Loucy (cell line): Measurements from ENCODE around the gene HPSE2.

Experiments
- H2AFZ ChIP-seq: fragments of 200-600 bp; sonication (generic); 2 replicates; pipeline ENCODE4 v1.6.0; 2016; ENCODE audit warnings: antibody characterized with exemption, mild to moderate bottlenecking, low read length, moderate library complexity
- H3F3A ChIP-seq: fragments of 200-600 bp; 2 replicates; pipeline ENCODE4 v1.6.0; 2016; ENCODE audit warnings: antibody characterized with exemption, low read depth, mild to moderate bottlenecking
- H3K27me3 ChIP-seq: fragments of 200-600 bp; sonication (generic); 2 replicates; pipeline ENCODE4 v1.6.1; 2014; ENCODE audit warnings: low read length, mild to moderate bottlenecking; ENCODE audit not compliant: insufficient read depth, poor library complexity, severe bottlenecking
- H3K36me3 ChIP-seq: fragments of 200-600 bp; sonication (generic); 2 replicates; pipeline ENCODE4 v1.6.1; 2016; ENCODE audit warnings: low read length; ENCODE audit not compliant: insufficient read depth
- H3K4me1 ChIP-seq: fragments of 200-600 bp; sonication (generic); 2 replicates; pipeline ENCODE4 v1.5.1; 2014; ENCODE audit warnings: low read length, mild to moderate bottlenecking; ENCODE audit not compliant: insufficient read depth, poor library complexity, severe bottlenecking
- H3K4me2 ChIP-seq: fragments of 200-600 bp; sonication (generic); 2 replicates; pipeline ENCODE4 v1.6.0; 2014; ENCODE audit warnings: antibody characterized with exemption, low read length, low read depth, mild to moderate bottlenecking; ENCODE audit not compliant: poor library complexity, severe bottlenecking
- H3K4me3 ChIP-seq: fragments of 200-600 bp; sonication (generic); 2 replicates; pipeline ENCODE4 v1.5.1; 2014; ENCODE audit warnings: low read length, mild to moderate bottlenecking, mixed read lengths; ENCODE audit not compliant: poor library complexity, severe bottlenecking
- H3K79me2 ChIP-seq: fragments of 200-600 bp; sonication (generic); 2 replicates; pipeline ENCODE4 v1.6.1; 2014; ENCODE audit warnings: low read length; ENCODE audit not compliant: insufficient read depth
- H3K9ac ChIP-seq: fragments of 200-600 bp; sonication (generic); 2 replicates; pipeline ENCODE4 v1.6.0; 2014; ENCODE audit warnings: mild to moderate bottlenecking, low read depth, low read length, moderate library complexity; ENCODE audit not compliant: poor library complexity, severe bottlenecking
- H3K9me2 ChIP-seq: fragments of 200-600 bp; sonication (generic); replicated peaks from 2 replicates; pipeline ENCODE4 v1.6.1; 2016; ENCODE audit warnings: low read depth, low read length, mixed read lengths
- H3K9me3 ChIP-seq: fragments of 200-600 bp; sonication (generic); 2 replicates; pipeline ENCODE4 v1.6.1; 2014; ENCODE audit warnings: mild to moderate bottlenecking, antibody characterized with exemption, low read length, low read depth; ENCODE audit not compliant: insufficient read depth
- H4K20me1 ChIP-seq: fragments of 200-600 bp; sonication (generic); 2 replicates; pipeline ENCODE4 v1.6.0; 2014; ENCODE audit warnings: antibody characterized with exemption, low read length, mild to moderate bottlenecking; ENCODE audit not compliant: insufficient read depth, poor library complexity, severe bottlenecking
- CTCF ChIP-seq: fragments of 200-600 bp; sonication (generic); conservative IDR thresholded peaks from 2 replicates; pipeline ENCODE4 v1.5.1; 2014; ENCODE audit warnings: mild to moderate bottlenecking, antibody characterized with exemption, low read length
- EZH2phosphoT487 ChIP-seq: fragments of 200-600 bp; IDR thresholded peaks from 2 replicates; pipeline ENCODE4 v1.6.1; 2018; ENCODE audit warnings: antibody characterized with exemption, mild to moderate bottlenecking, moderate library complexity, borderline replicate concordance

Gene HPSE2

GRCh38 chr10:99233689-99234037 is 2.0 kb downstream of the HPSE2 start:
- TF ChIP-seq EZH2phosphoT487 = no peak
- TF ChIP-seq CTCF = no peak
- H3K9ac ChIP-seq = no peak overlapping the region
- H3K9me2 ChIP-seq = no peaks in the 10 kb centered on the region
- no peaks in the 10 kb centered on the region for H3K9me3 ChIP-seq
- H3K4me2 ChIP-seq = no peak overlapping the region
- H4K20me1 ChIP-seq = no peaks in the 10 kb centered on the region
- H3K36me3 ChIP-seq = no peaks in the 10 kb centered on the region
- no peak overlapping the region for H2AFZ ChIP-seq
- H3K79me2 ChIP-seq = no peaks in the 10 kb centered on the region
- H3F3A ChIP-seq = no peaks in the 10 kb centered on the region
- H3K27me3 ChIP-seq = no peaks in the 10 kb centered on the region
- no peaks in the 10 kb centered on the region for H3K4me1 ChIP-seq
- no peak overlapping the region for H3K4me3 ChIP-seq

GRCh38 chr10:99233000-99233688 is 2.5 kb downstream of the HPSE2 start:
- no peaks in the 10 kb centered on the region for H4K20me1 ChIP-seq
- no peaks in the 10 kb centered on the region for H3K79me2 ChIP-seq
- H2AFZ ChIP-seq = no peak overlapping the region
- no peaks in the 10 kb centered on the region for H3K4me1 ChIP-seq
- no peak overlapping the region for H3K4me2 ChIP-seq
- no peaks in the 10 kb centered on the region for H3F3A ChIP-seq
- no peaks in the 10 kb centered on the region for H3K27me3 ChIP-seq
- no peaks in the 10 kb centered on the region for H3K36me3 ChIP-seq
- H3K9me3 ChIP-seq = no peaks in the 10 kb centered on the region
- no peak overlapping the region for H3K4me3 ChIP-seq
- no peak overlapping the region for H3K9ac ChIP-seq
- H3K9me2 ChIP-seq = no peaks in the 10 kb centered on the region
- TF ChIP-seq CTCF = no peak
- TF ChIP-seq EZH2phosphoT487 = no peak

GRCh38 chr10:99232360-99232999 is 3.2 kb downstream of the HPSE2 start:
- Histone ChIP-seq H3K4me3 (no peak overlapping the region), H3K4me2 (no peak overlapping the region), H3K4me1 (no peaks in the 10 kb centered on the region), H3F3A (no peaks in the 10 kb centered on the region), H3K27me3 (no peaks in the 10 kb centered on the region), H3K9me3 (no peaks in the 10 kb centered on the region), H2AFZ (no peak overlapping the region), H4K20me1 (no peaks in the 10 kb centered on the region), H3K9me2 (no peaks in the 10 kb centered on the region), H3K36me3 (no peaks in the 10 kb centered on the region), H3K79me2 (no peaks in the 10 kb centered on the region), H3K9ac (no peak overlapping the region)
- no peak for TF ChIP-seq CTCF
- TF ChIP-seq EZH2phosphoT487 = no peak
